Muscle layer of duodenum (tissue), 2 donors: ENCODE results near the gene OTUB2.

Experiments used
- H3K27ac ChIP-seq: one replicate; pipeline ENCODE4 v1.7.0; 2013; ENCODE audit warnings: mild to moderate bottlenecking, low read length
- H3K27me3 ChIP-seq: one replicate; pipeline ENCODE4 v1.7.0; 2013; ENCODE audit warnings: low read depth, mild to moderate bottlenecking, control low read depth, low read length
- H3K36me3 ChIP-seq, 2 donors: one replicate each; pipeline ENCODE4 v1.7.0; 2013; ENCODE audit warnings: low read length in 2 of 2, control low read depth in 1 of 2, mild to moderate bottlenecking in 1 of 2; ENCODE audit not compliant: insufficient read depth in 2 of 2, control insufficient read depth in 1 of 2
- H3K4me1 ChIP-seq, 2 donors: one replicate each; pipeline ENCODE4 v1.7.0; 2013; ENCODE audit warnings: low read length in 2 of 2, mild to moderate bottlenecking in 2 of 2, control low read depth in 1 of 2, moderate library complexity in 1 of 2; ENCODE audit not compliant: insufficient read depth in 2 of 2, control insufficient read depth in 1 of 2
- H3K4me3 ChIP-seq, 2 donors: one replicate each; pipeline ENCODE4 v1.7.0; 2013; ENCODE audit warnings: low read length in 2 of 2, low read depth in 1 of 2, mild to moderate bottlenecking in 1 of 2
- H3K9me3 ChIP-seq, 2 donors: one replicate each; pipeline ENCODE4 v1.7.0; 2013; ENCODE audit warnings: low read length in 2 of 2, control low read depth in 1 of 2, mild to moderate bottlenecking in 1 of 2; ENCODE audit not compliant: control insufficient read depth in 1 of 2
- donor health status: healthy.

Gene OTUB2

DNA sequence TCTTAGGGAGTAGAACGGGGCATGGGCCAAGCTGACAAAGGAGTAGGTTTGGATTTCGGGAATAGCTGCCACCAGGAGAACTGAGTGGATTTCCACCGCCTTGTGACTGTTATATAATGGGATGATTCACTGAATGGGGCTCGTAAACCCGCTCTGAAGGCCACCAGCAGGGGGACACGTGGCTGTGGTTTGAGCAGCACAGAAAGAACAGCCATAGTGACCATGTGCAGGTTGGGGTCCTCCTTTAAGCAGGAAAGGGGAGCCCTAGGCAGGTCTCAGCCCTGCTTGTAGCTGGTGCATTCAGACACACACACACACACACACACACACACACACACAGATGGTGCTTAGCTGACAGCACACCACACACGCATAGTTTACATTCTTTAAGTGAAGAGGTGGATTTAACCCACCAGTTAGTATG is 41.1 kb upstream of the OTUB2 start:
- no peaks in the 10 kb centered on the region for H3K27me3 ChIP-seq
- no peak overlapping the region for H3K27ac ChIP-seq
- no peak overlapping the region for H3K4me3 ChIP-seq
- H3K4me1 ChIP-seq, result peaks cover 0 to 26% of the 10 kb centered on the region in 2 donors
- no peaks in the 10 kb centered on the region for H3K9me3 ChIP-seq
- H3K36me3 ChIP-seq, result no peaks in the 10 kb centered on the region

DNA sequence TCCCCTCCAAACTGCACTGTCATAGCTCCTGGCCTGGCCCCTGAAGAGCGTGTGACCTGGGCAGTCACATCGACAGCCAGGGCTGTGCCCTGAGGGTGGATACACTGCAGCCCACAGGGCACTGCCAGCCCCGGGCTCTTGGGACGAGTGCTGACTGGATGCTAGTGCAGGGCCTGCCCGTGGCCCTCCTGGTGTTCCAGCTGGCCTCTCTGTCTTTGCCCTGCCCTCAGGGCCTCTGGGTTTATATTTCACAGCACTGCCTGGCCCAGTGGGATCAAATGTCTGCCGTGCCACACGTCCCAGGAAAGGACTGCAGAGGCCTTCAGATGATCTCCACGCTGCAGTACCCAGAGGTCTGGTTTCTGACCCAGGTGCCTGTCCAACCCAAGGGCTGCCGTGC is 39.2 kb upstream of the OTUB2 start:
- Histone ChIP-seq H3K4me1 (peaks cover 0 to 18% of the 10 kb centered on the region in 2 donors), H3K4me3 (no peak overlapping the region), H3K27ac (no peak overlapping the region), H3K36me3 (no peaks in the 10 kb centered on the region), H3K9me3 (no peaks in the 10 kb centered on the region), H3K27me3 (no peaks in the 10 kb centered on the region)

DNA sequence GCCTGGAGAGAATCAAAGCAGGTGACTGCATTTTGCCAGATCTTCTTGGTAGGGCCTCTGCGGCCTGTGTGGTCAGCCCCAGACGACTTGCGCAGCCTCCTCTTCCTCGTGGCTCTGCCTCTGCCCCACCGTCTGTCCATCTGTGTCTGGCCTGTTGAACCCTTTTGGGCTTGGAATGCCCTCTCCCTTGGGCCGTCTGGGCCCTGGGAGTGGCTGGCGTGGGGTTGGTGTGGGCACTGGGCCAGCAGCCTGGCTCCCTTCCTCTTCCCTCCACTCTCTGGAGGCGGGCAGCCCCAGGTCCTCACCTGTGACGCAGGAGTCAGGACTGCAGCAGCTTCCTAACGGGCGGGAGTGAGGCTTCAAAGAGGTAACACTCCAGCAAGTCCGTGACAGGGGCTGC is 38.8 kb upstream of the OTUB2 start:
- H3K4me3 ChIP-seq, result no peak overlapping the region
- no peaks in the 10 kb centered on the region for H3K27me3 ChIP-seq
- no peaks in the 10 kb centered on the region for H3K36me3 ChIP-seq
- no peaks in the 10 kb centered on the region for H3K9me3 ChIP-seq
- no peak overlapping the region for H3K27ac ChIP-seq
- peaks cover 0 to 18% of the 10 kb centered on the region in 2 donors for H3K4me1 ChIP-seq

DNA sequence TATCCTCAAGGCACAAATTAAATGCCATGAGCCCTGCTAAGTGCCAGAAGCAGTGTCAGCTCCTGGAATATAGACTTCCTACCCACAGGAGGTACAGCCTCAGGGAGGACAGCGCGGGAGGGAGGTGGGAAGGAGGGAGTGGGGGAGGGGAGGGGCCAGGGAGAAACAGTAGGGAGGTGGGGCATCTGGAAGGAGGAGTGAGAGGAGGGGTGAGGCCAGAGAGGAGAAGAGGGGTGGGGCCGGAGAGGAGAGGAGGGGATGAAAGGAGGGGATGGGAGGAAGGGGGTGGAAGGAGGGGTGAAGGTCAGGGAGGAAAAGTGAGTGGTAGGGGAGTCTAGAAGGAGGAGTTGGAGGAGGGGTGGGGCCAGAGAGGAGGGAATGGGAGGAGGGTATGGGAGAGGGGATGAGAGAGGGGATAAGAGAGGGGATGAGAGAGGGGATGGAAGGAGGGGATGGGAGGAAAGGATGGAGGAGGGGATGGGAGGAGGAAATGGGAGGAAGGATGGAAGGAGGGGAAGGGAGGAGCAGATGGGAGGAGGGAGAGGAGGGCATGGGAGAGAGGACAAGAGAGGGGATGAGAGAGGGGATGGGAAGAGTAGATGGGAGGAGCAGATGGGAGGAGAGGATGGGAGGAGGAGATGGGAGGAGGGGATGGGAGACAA is 38.2 kb upstream of the OTUB2 start:
- Histone ChIP-seq H3K27ac (no peak overlapping the region), H3K9me3 (no peaks in the 10 kb centered on the region), H3K36me3 (no peaks in the 10 kb centered on the region), H3K27me3 (no peaks in the 10 kb centered on the region), H3K4me3 (no peak overlapping the region), H3K4me1 (peaks cover 0 to 18% of the 10 kb centered on the region in 2 donors)

DNA sequence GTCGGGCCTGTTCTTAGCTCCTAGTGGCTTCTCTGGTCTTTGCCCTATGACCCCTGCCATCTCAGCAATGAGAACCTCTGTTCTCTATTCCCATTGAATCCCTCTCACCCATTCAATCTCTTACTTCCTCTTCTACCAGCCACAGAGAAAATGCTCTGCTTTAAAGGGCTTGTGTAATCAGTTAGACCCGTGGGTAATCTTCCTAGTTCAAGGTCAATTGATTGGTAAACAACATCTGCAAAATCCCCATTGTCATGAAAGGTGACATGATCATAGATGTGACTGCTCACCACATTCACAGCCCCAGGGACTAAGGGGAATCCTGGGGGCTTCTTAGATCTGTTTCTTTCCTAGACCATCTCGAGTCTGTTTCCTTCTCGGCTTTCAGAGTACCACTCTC is 36.2 kb upstream of the OTUB2 start:
- Histone ChIP-seq H3K27ac (no peak overlapping the region), H3K4me3 (no peak overlapping the region), H3K9me3 (no peaks in the 10 kb centered on the region), H3K36me3 (no peaks in the 10 kb centered on the region), H3K4me1 (peaks cover 0 to 18% of the 10 kb centered on the region in 2 donors), H3K27me3 (no peaks in the 10 kb centered on the region)

DNA sequence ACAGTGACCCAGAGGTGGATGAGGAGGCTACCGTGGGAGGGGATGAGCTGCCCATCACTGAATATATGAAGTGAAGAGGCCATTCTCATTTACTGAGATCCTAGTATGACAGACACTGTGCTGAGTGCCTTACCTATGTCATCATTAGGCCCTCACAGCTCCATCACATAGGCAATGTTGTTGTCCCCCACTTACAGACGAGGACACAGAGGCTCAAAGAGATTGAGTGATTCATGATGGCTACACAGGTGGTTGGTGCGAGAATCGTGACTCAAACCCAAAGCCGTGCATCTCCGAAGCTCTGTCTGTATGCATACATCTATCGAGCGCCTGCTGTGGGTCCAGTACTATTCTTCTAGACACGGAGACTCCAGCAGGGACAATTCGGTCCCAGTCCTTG is 34.9 kb upstream of the OTUB2 start:
- Histone ChIP-seq H3K4me1 (peaks cover 0 to 19% of the 10 kb centered on the region in 2 donors), H3K27me3 (no peaks in the 10 kb centered on the region), H3K27ac (no peak overlapping the region), H3K36me3 (no peaks in the 10 kb centered on the region), H3K9me3 (no peaks in the 10 kb centered on the region), H3K4me3 (no peak overlapping the region)

DNA sequence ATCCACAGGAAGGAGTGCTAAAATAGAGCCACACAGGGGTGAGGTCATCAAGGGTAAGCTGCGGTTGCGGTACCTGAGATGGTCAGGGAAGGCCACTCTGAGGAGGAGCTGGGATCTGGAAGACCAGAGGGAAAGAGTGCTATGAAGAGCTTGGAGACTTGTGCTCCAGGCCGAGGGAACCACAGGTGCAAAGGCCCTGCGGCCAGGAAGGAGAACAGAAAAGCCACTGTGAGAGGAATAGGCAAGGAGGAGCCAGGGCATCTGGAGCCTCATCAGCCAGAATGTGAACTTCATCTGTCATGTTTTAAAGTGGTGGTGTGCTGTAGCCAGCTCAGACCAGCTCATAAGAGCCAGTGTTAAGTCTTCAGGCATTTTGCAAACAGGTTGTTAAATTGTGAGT is 34.5 kb upstream of the OTUB2 start:
- H3K27ac ChIP-seq, result no peak overlapping the region

DNA sequence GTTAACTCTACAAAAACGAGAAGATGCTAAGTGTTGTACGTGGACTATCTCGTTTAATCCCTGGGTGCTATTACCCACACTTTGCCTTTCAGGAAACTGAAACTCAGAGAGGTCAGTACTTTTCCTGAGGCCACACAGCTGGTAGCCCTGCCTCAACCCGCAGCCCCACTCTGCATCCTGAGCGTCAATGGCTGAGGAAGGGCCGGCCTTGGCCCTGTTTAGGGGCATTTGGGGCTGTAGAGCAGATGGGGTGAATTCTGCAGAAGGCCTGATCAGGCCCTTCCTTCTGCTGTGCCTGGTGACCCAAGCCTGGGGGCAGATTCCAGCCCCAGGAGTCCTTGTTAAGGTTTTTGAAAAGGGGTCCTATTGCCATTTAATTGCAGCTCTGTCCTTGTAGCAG is 32.8 kb upstream of the OTUB2 start:
- H3K36me3 ChIP-seq, result no peaks in the 10 kb centered on the region
- H3K27ac ChIP-seq, result no peak overlapping the region
- peaks cover 0 to 4% of the 10 kb centered on the region in 2 donors for H3K4me1 ChIP-seq
- no peaks in the 10 kb centered on the region for H3K9me3 ChIP-seq
- H3K4me3 ChIP-seq, result no peak overlapping the region
- no peaks in the 10 kb centered on the region for H3K27me3 ChIP-seq

More for the DNA sequence above, 34.5 kb upstream of the OTUB2 start:
- Histone ChIP-seq H3K4me3 (no peak overlapping the region), H3K27me3 (no peaks in the 10 kb centered on the region), H3K9me3 (no peaks in the 10 kb centered on the region), H3K36me3 (no peaks in the 10 kb centered on the region), H3K4me1 (peaks cover 0 to 16% of the 10 kb centered on the region in 2 donors)

DNA sequence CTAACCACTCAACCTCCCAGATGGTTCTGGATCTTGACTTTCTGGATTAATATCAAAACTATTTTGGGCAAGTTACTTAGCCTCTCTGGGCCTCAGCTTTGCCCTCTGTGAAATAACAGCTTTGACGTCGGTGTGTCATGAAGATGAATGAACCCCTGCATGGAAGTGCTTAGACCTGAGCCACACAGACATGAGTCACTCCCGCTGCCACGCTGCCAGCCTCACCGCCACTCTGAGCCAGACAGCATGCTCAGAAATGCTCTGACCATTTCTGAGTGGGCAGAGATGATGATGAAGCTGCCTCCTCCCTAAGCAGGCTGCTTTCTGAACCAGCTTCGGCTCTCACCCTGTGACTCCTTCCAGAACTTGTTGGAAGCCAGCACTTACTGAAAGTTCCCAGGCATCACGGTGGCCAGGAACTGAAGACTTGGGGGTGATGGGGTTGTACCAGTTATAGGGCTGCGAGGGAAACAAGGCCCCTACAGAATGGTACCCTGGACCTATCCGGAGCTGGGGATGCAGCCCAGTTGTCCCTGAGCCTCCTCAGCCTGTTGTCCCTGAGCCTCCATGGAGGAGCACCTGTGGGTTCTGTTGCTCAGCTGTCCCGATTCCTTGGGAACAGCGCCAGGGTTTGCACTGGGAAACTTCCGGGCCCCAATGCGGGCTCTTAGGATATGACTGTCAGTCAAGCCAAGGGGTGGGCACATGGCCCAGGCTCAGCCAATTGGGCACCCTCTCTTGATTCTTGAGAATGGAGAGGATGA is 31.0 kb upstream of the OTUB2 start:
- Histone ChIP-seq H3K27me3 (no peaks in the 10 kb centered on the region), H3K36me3 (no peaks in the 10 kb centered on the region), H3K4me3 (no peak overlapping the region), H3K27ac (peak overlapping the region; percentile 82), H3K9me3 (no peaks in the 10 kb centered on the region), H3K4me1 (peaks cover 0 to 4% of the 10 kb centered on the region in 2 donors)

DNA sequence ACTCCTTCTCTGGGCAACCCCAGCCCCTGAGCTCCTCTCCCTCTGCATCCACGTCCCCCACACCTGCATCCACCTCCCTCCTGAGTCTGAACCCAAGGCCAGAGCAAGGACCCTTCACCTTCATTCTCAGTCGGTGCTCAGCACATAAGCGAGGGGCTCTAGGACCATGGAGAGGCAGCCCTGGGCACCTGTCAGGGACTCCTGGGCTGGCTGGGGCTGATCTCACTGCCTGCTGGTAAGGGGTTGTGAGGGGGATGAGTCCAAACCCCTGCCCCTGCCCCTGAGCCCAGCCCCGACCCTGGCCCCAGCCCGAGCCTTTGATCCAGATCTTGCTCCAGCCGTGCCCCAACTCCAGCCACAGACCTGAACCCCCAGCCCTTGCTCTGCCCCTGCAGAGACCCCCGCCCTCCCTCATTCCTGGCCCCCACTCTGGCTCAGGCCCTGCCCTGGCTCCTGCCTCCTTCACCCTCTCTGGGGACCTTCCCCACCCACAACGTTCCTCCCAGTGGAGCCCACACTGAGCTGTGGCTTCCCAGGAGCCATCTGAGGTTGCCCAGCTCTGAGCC is 29.9 kb upstream of the OTUB2 start:
- no peaks in the 10 kb centered on the region for H3K9me3 ChIP-seq
- no peak overlapping the region for H3K4me3 ChIP-seq
- no peaks in the 10 kb centered on the region for H3K27me3 ChIP-seq
- H3K36me3 ChIP-seq, result no peaks in the 10 kb centered on the region
- H3K4me1 ChIP-seq, result peaks cover 0 to 7% of the 10 kb centered on the region in 2 donors
- H3K27ac ChIP-seq, result peak overlapping the region; percentile 14

DNA sequence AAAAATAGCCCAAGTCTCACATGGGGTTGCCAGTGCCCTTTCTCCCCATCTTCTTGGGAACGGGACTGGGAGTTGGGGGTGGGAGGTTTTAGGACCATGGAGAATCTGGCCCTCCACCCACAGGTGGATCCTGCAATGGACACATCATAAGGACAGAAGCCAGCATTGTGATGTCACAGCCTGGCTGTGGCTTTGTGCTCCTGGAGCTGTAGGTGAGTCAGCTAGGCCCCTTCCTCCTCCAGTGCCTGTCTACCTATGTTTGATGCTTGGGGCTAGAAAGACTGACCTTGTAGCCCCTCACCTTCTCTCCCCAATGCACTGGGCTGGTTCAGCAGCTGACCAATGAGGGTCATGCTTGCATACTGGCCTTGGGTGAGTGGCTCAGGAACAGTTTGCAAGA is 29.1 kb upstream of the OTUB2 start, which contains the start of gene CCDC197:
Gene CCDC197 (plus strand): TSS at position 220 of the 400 bp plus-strand sequence. CDS start 831 bp downstream, outside the sequence.
- Histone ChIP-seq H3K36me3 (no peaks in the 10 kb centered on the region), H3K27me3 (no peaks in the 10 kb centered on the region), H3K4me1 (peaks cover 0 to 16% of the 10 kb centered on the region in 2 donors), H3K4me3 (no peak within 1 kb of the TSS), H3K9me3 (no peaks in the 10 kb centered on the region), H3K27ac (no peak within 1 kb of the TSS)
